Measurements from ENCODE around the gene COQ10B.
"Not testable (repeated sequence)": the region's sequence is repeated elsewhere in the genome, so short reads cannot be mapped to it uniquely, and the experiment has no call there.

The COQ10B gene

GRCh38 chr2:197453123-197453913 lies at the start of gene COQ10B:
Gene COQ10B, plus strand, starts transcription at chr2:197453552. Its CDS starts 9 bp downstream, at chr2:197453561.
- DNase-seq (ENCODE audit: low read depth in 1 of 2, low spot score in 1 of 2): peak; percentile 89 to 97

- DNase-seq (ENCODE audit: low read depth in 1 of 2, low spot score in 1 of 2): no peak
These were observed 47.8 kb upstream of the COQ10B start for GRCh38 chr2:197405582-197405981.

GRCh38 chr2:197414039-197414438 lies 39.3 kb upstream of the COQ10B start:
- no peak for DNase-seq (ENCODE audit: low read depth in 1 of 2, low spot score in 1 of 2)

- no peak for DNase-seq (ENCODE audit: low read depth in 1 of 2, low spot score in 1 of 2)
These were observed 38.8 kb upstream of the COQ10B start for GRCh38 chr2:197414515-197414914.

GRCh38 chr2:197416268-197416667 lies 37.1 kb upstream of the COQ10B start:
- no peak for DNase-seq (ENCODE audit: low read depth in 1 of 2, low spot score in 1 of 2)

GRCh38 chr2:197419438-197419837 lies 33.9 kb upstream of the COQ10B start:
- DNase-seq (ENCODE audit: low read depth in 1 of 2, low spot score in 1 of 2): no peak

- DNase-seq (ENCODE audit: low read depth in 1 of 2, low spot score in 1 of 2): no peak
These were observed 30.0 kb upstream of the COQ10B start for GRCh38 chr2:197423307-197423706.

GRCh38 chr2:197425550-197425949 lies 27.8 kb upstream of the COQ10B start:
- DNase-seq (ENCODE audit: low read depth in 1 of 2, low spot score in 1 of 2): no peak

GRCh38 chr2:197426723-197427603 lies 26.4 kb upstream of the COQ10B start:
- no peak for DNase-seq (ENCODE audit: low read depth in 1 of 2, low spot score in 1 of 2)

GRCh38 chr2:197427986-197428385 lies 25.4 kb upstream of the COQ10B start:
- DNase-seq (ENCODE audit: low read depth in 1 of 2, low spot score in 1 of 2): no peak

- no peak for DNase-seq (ENCODE audit: low read depth in 1 of 2, low spot score in 1 of 2)
These were observed 21.5 kb upstream of the COQ10B start for GRCh38 chr2:197431858-197432257.

GRCh38 chr2:197432527-197432926 lies 20.8 kb upstream of the COQ10B start:
- not testable (repeated sequence) for DNase-seq (ENCODE audit: low read depth in 1 of 2, low spot score in 1 of 2)

GRCh38 chr2:197433780-197434438 lies 19.4 kb upstream of the COQ10B start:
- no peak for DNase-seq (ENCODE audit: low read depth in 1 of 2, low spot score in 1 of 2)

GRCh38 chr2:197434541-197435513 lies 18.5 kb upstream of the COQ10B start, which contains the start of gene SF3B1:
Gene SF3B1, minus strand, starts transcription at chr2:197435028. Its CDS starts 29 bp downstream, at chr2:197434999.
- DNase-seq (ENCODE audit: low read depth in 1 of 2, low spot score in 1 of 2): peak; percentile 96 to 97

GRCh38 chr2:197435598-197436420 lies 17.5 kb upstream of the COQ10B start:
- DNase-seq (ENCODE audit: low read depth in 1 of 2, low spot score in 1 of 2): no peak

GRCh38 chr2:197437380-197437779 lies 16.0 kb upstream of the COQ10B start:
- no peak for DNase-seq (ENCODE audit: low read depth in 1 of 2, low spot score in 1 of 2)

- DNase-seq (ENCODE audit: low read depth in 1 of 2, low spot score in 1 of 2): no peak
These were observed 10.5 kb upstream of the COQ10B start for GRCh38 chr2:197442857-197443256.

- DNase-seq (ENCODE audit: low read depth in 1 of 2, low spot score in 1 of 2): no peak
These were observed 7.6 kb upstream of the COQ10B start for GRCh38 chr2:197445746-197446145.

- no peak for DNase-seq (ENCODE audit: low read depth in 1 of 2, low spot score in 1 of 2)
These were observed 6.5 kb upstream of the COQ10B start for GRCh38 chr2:197446844-197447243.
